ENCODE results near the gene ALAS1.
"Not testable (repeated sequence)": the region's sequence is repeated elsewhere in the genome, so short reads cannot be mapped to it uniquely, and the experiment has no call there.

Gene ALAS1

DNA sequence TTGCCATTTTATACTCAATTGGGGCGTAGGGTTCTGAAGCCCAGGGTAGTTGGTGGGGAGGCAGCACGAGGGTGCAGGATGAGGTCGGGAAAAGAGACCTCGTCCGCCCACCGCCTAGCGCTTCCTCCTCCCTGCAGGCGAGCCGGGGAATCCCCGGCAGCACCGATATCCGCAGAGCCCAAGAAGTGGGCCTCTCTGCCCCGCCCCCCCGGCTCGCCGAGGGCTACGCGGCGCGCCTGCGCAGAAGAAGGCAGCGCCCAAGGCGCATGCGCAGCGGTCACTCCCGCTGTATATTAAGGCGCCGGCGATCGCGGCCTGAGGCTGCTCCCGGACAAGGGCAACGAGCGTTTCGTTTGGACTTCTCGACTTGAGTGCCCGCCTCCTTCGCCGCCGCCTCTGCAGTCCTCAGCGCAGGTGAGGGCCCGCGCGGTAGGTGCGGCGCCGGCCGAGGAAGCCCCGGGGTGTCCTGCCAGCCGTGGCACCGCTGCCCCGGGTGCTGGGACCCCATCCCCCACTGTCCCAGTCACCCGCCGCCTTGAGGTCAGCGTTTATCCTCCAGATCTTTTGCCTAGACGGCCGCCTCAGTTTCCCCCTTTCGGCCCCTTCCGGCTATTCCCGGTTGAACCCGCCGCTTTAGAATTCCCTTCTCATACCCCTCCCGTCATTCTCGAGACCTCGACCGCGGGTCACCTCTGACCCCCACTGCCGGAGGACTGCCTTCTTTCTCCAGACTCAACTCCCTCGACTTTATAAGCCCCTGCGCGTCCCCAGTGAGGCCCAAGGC lies at the start of gene ALAS1:
Gene ALAS1, plus strand, starts transcription at position 319 of the 784 bp plus-strand sequence. CDS start 1,082 bp downstream, outside the sequence.
- peak; percentile 71 for DNase-seq

DNA sequence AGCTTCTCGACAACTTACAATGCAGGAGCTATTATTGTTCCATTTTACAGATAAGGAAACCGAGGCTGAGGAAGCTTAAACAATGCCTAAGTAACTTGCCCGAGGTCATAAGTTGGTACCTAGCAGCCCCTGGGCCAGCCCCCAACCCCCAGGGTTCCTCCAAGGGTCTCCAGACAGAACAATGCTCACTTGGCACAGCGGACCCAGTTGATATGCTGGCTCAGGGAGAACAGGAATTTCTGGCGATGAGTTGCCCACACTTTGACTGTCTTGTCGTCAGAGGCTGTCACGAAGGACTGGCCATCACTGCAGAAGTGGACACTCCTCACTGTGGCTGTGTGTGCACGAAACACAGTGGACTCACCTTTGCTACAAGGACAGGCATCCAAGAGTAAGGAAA lies 48.9 kb upstream of the ALAS1 start:
- no peak for DNase-seq

DNA sequence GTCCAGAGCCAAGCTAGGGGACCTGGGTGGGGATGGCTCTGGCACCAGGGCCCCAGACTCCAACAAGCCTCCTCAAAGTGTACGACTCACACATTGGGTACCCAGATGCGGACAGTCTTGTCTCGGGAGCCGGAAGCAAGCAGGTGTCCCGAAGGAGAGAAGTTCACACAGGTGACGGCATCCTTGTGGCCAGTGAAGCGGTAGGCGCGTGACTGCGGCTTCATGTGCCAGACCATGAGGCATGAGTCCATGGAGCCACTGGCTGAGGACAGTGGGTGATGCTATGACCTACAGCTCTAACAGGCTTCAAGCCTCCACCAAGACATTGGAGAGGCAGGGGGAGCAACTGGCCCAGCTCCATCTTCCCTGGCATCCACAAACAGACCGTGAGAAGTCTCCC lies 48.2 kb upstream of the ALAS1 start:
- DNase-seq, result no peak

GRCh38 chr3:52150357-52150756 lies 47.6 kb upstream of the ALAS1 start:
- no peak for DNase-seq

GRCh38 chr3:52150860-52151259 lies 47.1 kb upstream of the ALAS1 start:
- DNase-seq, result no peak

DNA sequence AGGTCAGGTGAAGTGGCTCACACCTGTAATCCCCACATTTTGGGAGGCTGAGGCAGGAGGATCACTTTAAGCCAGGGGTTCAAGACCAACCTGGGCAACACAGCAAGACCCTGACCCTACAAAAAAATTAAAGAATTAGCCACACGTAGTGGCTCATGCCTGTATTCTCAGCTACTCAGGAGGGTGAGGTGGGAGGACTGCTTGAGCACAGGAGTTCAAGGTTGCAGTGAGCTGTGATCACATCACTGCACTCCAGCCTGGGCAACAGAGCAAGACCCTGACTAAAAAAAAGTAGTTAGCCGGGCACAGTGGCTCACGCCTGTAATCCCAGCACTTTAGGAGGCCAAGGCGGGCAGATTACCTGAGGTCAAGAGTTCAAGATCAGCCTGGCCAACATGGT lies 46.0 kb upstream of the ALAS1 start:
- not testable (repeated sequence) for DNase-seq

GRCh38 chr3:52153389-52154096 lies 44.4 kb upstream of the ALAS1 start:
- DNase-seq, result peak; percentile 11

DNA sequence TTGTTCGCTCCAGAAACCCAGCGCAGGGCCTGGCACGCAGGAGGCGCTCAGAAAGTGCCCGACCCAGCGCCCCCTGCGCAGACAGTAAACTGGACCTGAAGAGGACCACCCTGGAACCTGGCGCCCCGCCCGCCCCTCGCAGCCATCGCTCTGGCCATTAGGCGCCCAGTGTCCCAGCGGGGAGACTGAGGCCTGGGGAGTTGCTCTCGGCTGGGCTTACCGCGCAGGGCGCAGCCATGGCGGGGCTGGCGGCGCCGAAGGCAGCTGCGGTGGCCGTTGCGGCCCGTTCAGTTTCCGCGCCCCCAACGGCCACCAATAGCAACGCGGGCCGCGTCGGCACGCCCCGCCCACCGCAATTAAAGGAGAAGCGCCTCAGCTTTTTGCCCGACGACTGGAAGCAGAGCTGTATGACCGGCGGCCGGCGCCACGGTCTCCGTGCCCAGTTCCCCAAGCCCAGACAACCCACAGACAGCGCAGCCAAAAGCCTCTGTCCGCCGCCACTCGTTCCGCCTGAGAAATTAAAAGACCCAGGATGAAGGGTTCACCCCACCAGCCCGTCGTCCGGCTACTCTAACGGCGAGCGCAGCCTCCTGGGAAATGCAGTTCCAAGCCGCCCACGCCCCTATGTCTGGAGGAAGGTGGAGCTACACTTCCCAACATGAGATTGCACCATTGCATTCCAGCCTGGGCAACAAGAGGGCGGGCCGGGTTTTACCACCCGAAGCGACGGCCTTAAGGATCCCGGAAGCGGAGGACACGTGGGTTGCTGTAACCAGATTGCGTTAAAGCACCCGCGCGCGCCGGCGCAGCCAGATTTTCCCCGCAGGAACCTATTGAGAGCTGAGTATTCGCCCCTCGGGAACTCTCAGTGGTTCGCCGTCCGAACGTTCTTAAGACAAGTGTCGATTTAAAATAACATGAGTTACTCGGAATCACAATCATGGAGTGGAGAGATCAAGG lies 43.5 kb upstream of the ALAS1 start, which contains the start of gene POC1A:
Gene POC1A, minus strand, starts transcription at position 289 of the 960 bp plus-strand sequence. Its CDS starts 51 bp downstream, at position 238.
- peak; percentile 71 for DNase-seq

- no peak for DNase-seq
Observed at GRCh38 chr3:52155912-52156311, 42.0 kb upstream of the ALAS1 start.

GRCh38 chr3:52159503-52159902 lies 38.5 kb upstream of the ALAS1 start:
- no peak for DNase-seq

DNA sequence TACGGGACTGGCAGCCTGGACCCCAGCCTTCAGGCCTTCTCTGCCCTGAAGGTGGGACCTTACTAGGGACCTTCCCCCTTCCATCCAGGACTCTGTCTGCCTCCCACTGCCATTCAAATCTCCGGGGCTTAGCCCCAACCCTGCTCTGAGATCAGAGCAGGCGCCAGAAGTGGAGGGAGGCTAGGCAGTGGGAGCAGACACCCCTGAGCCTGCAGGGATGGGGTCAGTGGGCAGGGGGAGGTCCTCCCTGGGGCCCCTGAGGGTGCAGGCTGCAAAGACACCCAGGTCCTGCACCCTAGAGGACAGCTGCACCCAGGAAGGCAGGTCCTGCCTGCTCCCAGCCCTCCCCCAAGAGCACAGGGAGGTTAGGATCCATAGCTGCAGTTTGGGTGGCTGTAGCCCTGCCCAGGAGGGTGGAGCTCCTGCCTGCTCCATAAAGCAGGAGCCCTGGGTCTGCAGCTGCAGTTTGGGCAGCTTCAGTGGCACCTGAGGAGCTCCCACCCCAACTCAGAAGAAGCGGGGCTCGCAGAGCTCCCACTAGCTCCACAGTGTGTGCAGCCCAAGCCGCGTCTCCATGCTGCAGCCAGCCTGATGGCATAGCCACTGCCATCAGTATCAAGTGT lies 35.6 kb upstream of the ALAS1 start:
- no peak for DNase-seq

DNA sequence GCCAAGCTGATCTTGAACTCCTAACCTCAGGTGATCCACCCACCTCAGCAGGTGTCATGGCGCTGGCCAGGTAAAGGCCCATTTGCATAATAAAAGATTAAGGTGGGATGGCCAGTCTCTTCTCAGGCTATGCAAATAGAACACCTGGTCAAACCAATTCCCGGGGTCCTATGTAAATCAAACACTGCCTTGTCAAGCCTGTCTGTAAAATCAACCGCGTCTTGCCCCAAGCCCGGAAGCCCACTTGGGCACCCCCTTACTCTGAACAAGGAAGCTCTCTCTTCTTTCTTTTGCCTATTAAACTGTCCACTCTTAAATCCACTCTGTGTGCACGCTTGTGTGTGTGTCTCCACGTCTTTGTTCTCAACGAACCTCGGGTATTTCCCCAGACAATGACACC lies 30.7 kb upstream of the ALAS1 start:
- no peak for DNase-seq

DNA sequence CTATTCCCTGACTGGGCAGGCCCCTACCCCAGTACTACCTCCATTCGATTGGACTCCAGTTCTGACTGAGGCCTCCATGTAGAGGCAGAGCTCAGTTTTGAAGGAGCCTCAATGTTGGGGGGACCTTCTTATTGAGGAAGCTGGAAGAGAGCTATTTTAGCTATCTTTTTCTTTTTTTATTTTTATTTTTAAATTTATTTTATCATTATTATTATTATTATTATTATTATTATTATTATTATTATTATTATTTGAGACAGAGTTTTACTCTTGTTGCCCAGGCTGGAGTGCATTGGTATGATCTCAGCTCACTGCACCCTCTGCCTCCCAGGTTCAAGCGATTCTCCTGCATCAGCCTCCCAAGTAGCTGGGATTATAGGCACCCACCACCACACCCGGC lies 27.7 kb upstream of the ALAS1 start:
- DNase-seq, result not testable (repeated sequence)

DNA sequence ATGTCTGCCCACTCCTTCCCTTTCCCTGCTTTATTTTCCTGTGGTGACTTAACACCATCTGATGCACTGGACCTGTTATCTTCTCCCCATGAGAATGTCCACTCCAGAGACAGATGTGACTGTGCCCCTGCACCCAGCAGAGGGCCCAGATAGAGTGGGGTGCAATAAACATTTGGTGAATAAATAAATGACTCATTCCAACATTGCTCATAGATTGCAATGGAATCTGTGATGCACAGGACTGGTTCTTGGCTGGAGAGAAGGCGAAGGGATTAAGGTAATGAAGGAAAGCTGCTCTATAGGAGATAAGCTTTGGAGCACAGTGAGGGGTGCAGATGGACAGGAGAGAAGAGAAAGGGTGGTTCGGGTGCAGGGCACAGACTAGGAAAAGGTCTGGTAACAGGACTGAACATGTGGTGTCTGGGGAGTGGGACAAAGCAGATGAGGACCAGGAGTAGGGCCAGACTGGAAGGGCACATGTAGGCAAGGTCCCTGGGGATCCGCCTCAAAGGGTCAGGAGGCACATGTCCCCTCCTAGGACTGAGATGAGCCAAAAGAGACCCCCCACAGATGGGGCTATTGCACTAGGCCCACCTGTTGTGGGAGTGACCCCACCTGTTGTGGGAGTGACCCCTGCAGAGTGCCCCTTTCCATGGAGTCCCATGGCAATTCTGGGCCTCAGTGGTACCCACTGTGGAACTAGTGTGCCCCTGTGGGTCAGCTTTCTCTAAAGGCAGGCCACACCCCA lies 26.3 kb upstream of the ALAS1 start:
- no peak for DNase-seq

GRCh38 chr3:52172262-52172757 lies 25.6 kb upstream of the ALAS1 start:
- no peak for DNase-seq

- no peak for DNase-seq
Observed at GRCh38 chr3:52173101-52173500, 24.9 kb upstream of the ALAS1 start.

DNA sequence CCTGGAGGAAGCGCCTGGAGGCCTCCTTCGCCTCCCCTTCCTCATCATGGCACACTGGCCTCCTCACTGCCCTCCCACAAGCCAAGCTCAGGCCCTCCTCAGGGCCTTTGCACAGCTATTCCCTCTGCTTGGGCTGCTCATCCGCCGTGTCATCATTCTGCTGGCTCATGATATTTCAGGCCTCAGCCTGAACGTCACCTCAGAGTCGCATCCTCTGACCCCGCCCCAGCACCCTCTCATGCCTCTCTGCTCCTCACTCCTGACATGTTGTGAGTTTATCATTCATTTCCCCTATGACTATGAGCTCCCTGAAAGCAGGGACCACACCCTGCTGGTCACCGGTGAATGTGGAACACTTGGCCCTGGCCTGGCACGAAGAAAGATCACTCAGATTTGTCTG lies 23.1 kb upstream of the ALAS1 start:
- DNase-seq, result no peak

DNA sequence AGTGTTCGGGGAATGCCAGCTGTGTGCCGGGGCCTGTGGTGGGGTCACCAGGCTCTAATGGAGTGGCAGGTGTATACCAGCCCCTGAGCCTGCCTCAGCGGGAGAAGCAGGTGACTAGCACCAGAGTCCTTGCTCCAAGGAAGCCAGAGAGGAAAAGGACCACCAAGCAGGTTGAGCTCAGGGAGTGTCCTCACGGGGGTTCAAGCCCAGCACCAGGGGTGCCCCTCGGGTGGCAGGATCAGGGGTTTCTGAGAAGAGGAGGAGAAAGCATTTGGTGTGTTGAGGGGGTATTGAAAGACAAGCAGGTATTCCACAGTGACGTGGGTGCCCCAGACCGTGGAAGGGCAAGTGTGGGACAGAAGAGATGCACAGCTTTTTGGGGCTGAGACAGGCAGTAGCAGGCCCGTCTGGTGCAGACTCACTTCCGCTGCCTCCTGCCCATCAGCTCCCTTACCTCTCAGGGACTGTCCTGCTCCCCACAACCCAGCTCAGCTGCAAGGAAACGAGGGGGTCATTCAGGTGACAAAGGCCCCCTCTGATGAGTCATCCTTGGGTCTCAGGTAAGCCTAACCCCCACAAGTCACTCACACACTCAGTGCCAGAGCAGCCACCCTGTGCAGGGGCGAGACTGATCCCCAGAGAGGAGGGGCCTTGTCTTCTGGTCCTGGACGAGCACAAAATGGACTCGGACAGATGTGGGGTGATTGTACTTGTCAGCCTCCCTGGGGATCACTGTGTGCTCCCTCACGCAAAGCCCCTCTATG lies 22.4 kb upstream of the ALAS1 start:
- no peak for DNase-seq

DNA sequence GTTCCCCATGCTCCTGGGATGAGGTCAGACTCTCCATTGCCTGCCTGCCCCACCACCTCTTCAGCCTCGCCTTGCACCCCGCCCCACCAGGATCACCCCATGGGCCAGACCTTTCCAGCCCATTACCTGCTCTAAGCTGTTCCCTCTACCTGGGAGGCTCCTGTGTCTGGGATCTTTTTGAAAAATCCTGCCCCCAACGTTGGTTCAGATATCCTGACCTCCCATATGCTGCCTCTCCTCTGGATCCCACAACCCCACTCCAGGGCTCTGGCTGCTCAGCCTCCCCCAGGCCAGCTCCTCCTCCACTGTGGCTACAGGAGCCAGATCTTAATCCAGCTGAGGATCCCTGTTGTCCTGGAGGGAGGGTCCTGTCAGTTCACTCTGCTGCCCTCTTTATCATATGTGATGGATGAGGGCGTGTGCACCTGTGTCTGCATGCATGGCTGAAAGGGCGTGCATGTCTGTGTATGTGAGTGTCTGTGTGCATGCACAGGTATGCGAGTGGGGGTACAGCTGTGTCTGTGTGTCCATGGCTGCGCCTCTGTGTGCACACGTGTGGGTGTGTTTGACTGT lies 21.7 kb upstream of the ALAS1 start:
- DNase-seq, result no peak

DNA sequence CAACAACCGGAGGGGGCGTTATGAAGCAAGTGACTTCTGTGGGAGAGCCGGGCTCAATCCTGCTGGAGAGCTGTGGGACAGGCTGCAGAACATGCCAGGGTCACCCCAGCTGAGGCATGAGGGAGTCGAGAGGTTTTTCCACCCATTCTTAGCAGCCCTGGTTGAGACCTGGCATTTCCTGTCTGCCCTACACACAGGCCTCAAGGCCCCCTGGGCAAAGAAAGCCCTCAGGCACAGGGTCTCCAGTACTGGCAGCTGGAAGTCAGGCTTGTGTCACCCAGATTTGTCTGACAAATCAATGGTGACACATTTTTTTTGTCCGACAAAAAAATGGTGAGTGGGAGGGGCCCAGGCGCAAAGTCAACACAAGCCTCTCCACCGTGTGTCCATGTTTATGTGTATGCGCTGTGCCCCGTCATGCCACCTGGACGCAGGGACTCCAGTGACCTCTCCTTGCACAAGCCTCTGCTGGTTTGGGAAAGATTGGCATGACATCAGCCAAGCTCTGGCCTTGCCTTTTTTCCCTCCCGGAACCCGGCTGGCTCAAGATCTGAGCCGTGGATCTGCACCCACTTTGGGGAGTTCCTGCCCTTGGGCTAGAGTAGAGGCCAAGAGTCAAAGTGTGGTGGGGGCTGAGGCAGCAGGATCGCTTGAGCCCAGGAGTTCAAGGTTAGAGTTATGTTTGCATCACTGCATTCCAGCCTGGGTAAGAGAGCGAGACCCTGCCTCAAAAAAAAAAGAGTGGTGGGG lies 20.8 kb upstream of the ALAS1 start:
- no peak for DNase-seq
